A673 (cell line): ENCODE data around the gene ABCD1. TPM values are rescaled to one million over a fixed set of nuclear protein-coding genes. Genes with fewer than 3 reads are reported as not detected.

Experiments
- BruUV-seq: library from RNA; stranded (reverse); fragments of 400-500 nt; replicated peaks from 2 replicates; lab custom pipeline; 2021; lab: Mats Ljungman, UMichigan
- CTCF ChIA-PET: fragments of 300-600 bp; sonication (Branson Sonifier 250); formaldehyde crosslinking; loops from one replicate; lab custom pipeline; 2022; ENCODE audit warnings: antibody characterized with exemption; lab: Charles Lee
- POLR2A ChIA-PET: fragments of 300-600 bp; sonication (Branson Sonifier 250); formaldehyde crosslinking; loops from one replicate; lab custom pipeline; 2022; ENCODE audit warnings: antibody characterized with exemption; ENCODE audit not compliant: low non-redundant PET; lab: Charles Lee
- DNase-seq: peaks from one replicate; pipeline ENCODE4 v3.0.0-alpha.2; 2015; ENCODE audit warnings: low spot score
- H3K27ac ChIP-seq: fragments of 200-600 bp; sonication (generic); 2 replicates; pipeline ENCODE4 v1.5.1; 2016; ENCODE audit warnings: mixed run types, low read depth, mild to moderate bottlenecking, mixed read lengths, antibody characterized with exemption, low read length; ENCODE audit not compliant: poor library complexity, severe bottlenecking
- H3K27me3 ChIP-seq: fragments of 200-600 bp; sonication (generic); replicated peaks from 2 replicates; pipeline ENCODE4 v1.6.1; 2017; ENCODE audit warnings: mixed run types, low read depth, mild to moderate bottlenecking, mixed read lengths, antibody characterized with exemption, low read length; ENCODE audit not compliant: insufficient read depth, poor library complexity
- H3K36me3 ChIP-seq: fragments of 200-600 bp; sonication (generic); 2 replicates; pipeline ENCODE4 v1.6.1; 2016; ENCODE audit warnings: mixed run types, mild to moderate bottlenecking, mixed read lengths, antibody characterized with exemption, low read length; ENCODE audit not compliant: insufficient read depth, poor library complexity, severe bottlenecking
- H3K4me1 ChIP-seq: fragments of 200-600 bp; sonication (generic); 2 replicates; pipeline ENCODE4 v1.6.1; 2017; ENCODE audit warnings: mixed run types, mild to moderate bottlenecking, mixed read lengths, antibody characterized with exemption, low read length; ENCODE audit not compliant: insufficient read depth, poor library complexity, severe bottlenecking
- H3K4me3 ChIP-seq: fragments of 200-600 bp; sonication (generic); 2 replicates; pipeline ENCODE4 v1.5.1; 2016; ENCODE audit warnings: low read depth, mixed run types, mild to moderate bottlenecking, mixed read lengths, low read length; ENCODE audit not compliant: poor library complexity, severe bottlenecking
- H3K9me3 ChIP-seq: fragments of 200-600 bp; sonication (generic); 2 replicates; pipeline ENCODE4 v1.6.1; 2016; ENCODE audit warnings: mixed run types, low read depth, mild to moderate bottlenecking, mixed read lengths, antibody characterized with exemption, low read length; ENCODE audit not compliant: poor library complexity, severe bottlenecking
- EZH2 ChIP-seq: fragments of 200-600 bp; sonication (generic); IDR thresholded peaks from 2 replicates; pipeline ENCODE4 v1.6.1; 2017; ENCODE audit warnings: borderline replicate concordance, low read depth, mild to moderate bottlenecking, mixed read lengths, antibody characterized with exemption, low read length; ENCODE audit not compliant: poor library complexity, severe bottlenecking
- intact Hi-C: fragments of 100-400 bp; cut with micrococcal nuclease; formaldehyde crosslinking; loops from one replicate; pipeline ENCODE4 v1.10.0; 2022; ENCODE audit not compliant: unreplicated experiment
- total RNA-seq: library from RNA; stranded (reverse); gene quantifications from 2 replicates; pipeline ENCODE4 v1.2.3, GENCODE V29; 2021
- TF ChIP-seq, protein P1 (sequence below): fragments of 300-800, 200-600 bp; sonication (generic); conservative IDR thresholded peaks from 2 replicates; pipeline ENCODE4 v1.5.1; 2017; ENCODE audit warnings: low read depth, mild to moderate bottlenecking, antibody characterized with exemption, low read length, moderate library complexity, mixed read lengths

The ABCD1 gene
- total RNA-seq, 1 experiment from 2014 or later, result 7.8 TPM

DNA sequence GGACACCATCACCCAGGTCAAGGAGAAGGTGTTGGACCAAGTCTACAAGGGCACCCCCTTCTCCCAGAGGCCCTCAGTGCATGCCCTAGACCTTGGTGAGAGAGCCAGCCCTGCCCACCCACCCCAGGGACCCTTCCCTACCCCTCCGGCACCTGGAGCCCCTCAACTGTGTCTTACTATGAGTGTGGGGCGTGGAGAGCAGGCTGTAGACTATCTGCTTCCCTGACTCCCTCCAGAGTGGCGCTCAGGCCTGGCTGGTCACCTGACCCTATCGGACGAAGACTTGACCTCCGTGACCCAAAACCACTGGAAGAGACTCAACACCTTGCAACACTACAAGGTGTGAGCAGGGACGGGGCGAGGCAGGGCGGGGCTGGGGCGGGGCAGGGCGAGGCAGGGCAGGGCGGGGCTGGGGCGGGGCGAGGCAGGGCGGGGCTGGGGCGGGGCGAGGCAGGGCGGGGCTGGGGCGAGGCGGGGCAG lies 51.5 kb downstream of the ABCD1 start:
- TF ChIP-seq, protein P1, sequence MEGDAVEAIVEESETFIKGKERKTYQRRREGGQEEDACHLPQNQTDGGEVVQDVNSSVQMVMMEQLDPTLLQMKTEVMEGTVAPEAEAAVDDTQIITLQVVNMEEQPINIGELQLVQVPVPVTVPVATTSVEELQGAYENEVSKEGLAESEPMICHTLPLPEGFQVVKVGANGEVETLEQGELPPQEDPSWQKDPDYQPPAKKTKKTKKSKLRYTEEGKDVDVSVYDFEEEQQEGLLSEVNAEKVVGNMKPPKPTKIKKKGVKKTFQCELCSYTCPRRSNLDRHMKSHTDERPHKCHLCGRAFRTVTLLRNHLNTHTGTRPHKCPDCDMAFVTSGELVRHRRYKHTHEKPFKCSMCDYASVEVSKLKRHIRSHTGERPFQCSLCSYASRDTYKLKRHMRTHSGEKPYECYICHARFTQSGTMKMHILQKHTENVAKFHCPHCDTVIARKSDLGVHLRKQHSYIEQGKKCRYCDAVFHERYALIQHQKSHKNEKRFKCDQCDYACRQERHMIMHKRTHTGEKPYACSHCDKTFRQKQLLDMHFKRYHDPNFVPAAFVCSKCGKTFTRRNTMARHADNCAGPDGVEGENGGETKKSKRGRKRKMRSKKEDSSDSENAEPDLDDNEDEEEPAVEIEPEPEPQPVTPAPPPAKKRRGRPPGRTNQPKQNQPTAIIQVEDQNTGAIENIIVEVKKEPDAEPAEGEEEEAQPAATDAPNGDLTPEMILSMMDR, result no peak
- TF ChIP-seq EZH2, result no peak
- POLR2A ChIA-PET, result no interaction called here
- no peaks in the 10 kb centered on the region for H3K4me1 ChIP-seq
- BruUV-seq, result no TSS peak
- intact Hi-C loops, result no loop called here
- H3K27me3 ChIP-seq, result no peaks in the 10 kb centered on the region
- no peak overlapping the region for H3K27ac ChIP-seq
- no peak for DNase-seq
- CTCF ChIA-PET, result no interaction called here
- no peaks in the 10 kb centered on the region for H3K9me3 ChIP-seq
- H3K36me3 ChIP-seq, result no peaks in the 10 kb centered on the region
- H3K4me3 ChIP-seq, result no peak overlapping the region

DNA sequence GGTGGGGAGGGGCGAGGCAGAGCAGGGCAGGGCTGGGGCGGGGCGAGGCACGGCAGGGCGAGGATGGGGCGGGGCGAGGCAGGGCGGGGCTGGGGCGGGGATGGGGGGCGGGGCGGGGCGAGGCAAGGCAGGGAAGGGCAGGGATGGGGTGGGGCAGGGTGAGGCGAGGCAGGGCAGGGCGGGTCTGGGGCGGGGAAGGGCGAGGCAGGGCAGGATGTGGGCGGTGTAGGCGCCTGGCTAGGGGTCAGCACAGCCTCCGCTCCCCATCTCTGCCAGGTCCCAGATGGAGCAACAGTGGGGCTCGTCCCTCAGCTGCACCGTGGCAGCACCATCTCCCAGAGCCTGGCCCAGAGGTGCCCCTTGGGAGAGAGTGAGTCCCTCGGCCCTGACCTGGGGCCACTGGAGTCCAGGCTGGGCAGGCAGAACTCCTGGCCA lies 52.0 kb downstream of the ABCD1 start:
- H3K4me3 ChIP-seq, result no peak overlapping the region
- BruUV-seq, result no TSS peak
- intact Hi-C loops, result no loop called here

DNA sequence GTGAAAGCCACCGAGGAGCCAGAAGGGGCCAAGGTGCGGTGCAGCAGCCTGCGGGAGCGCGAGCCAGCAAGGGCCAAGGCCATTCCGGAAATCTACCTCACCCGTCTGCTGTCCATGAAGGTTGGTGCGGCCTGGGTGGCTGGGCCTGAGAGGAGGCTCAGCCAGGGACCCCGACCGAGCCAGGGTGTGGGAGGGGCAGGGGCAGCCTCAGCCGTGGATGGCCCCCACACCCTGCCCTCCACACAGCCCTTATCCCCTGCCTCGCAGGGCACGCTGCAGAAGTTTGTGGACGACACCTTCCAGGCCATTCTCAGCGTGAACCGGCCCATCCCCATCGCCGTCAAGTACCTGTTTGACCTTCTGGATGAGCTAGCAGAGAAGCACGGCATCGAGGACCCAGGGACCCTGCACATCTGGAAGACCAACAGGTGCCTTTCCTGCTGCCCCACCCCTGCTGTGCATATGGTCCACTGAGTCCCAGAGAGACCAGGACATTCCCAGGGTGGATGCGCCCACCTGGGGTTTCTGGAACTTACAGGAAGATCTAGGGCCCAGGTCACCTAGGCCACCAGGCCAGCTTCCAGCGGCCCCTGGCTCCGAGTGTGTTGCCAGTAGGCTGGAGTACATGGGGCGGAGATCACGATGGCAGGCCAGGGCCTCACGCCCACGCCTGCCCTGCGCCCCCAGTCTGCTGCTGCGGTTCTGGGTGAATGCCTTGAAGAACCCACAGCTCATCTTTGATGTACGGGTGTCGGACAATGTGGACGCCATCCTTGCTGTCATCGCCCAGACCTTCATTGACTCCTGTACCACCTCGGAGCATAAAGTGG lies 52.8 kb downstream of the ABCD1 start:
- H3K27me3 ChIP-seq, result no peaks in the 10 kb centered on the region
- ChIA-PET CTCF (no interaction called here), POLR2A (no interaction called here)
- no peaks in the 10 kb centered on the region for H3K4me1 ChIP-seq
- no peak overlapping the region for H3K4me3 ChIP-seq
- H3K9me3 ChIP-seq, result no peaks in the 10 kb centered on the region
- TF ChIP-seq EZH2, result no peak
- TF ChIP-seq, protein P1, result no peak
- no peak overlapping the region for H3K27ac ChIP-seq
- no peaks in the 10 kb centered on the region for H3K36me3 ChIP-seq
- no TSS peak for BruUV-seq
- DNase-seq, result no peak
- intact Hi-C loops, result no loop called here

More for the DNA sequence above, 52.0 kb downstream of the ABCD1 start:
- Histone ChIP-seq H3K36me3 (no peaks in the 10 kb centered on the region), H3K27me3 (no peaks in the 10 kb centered on the region), H3K4me1 (no peaks in the 10 kb centered on the region), H3K9me3 (no peaks in the 10 kb centered on the region), H3K27ac (no peak overlapping the region)
- ChIA-PET POLR2A (no interaction called here), CTCF (no interaction called here)
- DNase-seq, result no peak
- no peak for TF ChIP-seq EZH2
- TF ChIP-seq, protein P1, result no peak
